Retinal pigment epithelial cell (primary cell): ENCODE measurements around the gene DOCK2.

Experiments
- DNase-seq: peaks from one replicate; pipeline ENCODE4 v3.0.0-alpha.2; 2010; ENCODE audit warnings: low read depth
- H3K4me3 ChIP-seq: 2 replicates; pipeline ENCODE4 v1.5.1; 2011; ENCODE audit warnings: mild to moderate bottlenecking, low read length, control low read depth, moderate library complexity
- TF ChIP-seq, protein P1 (sequence below): conservative IDR thresholded peaks from 2 replicates; pipeline ENCODE4 v1.5.1; 2011; ENCODE audit warnings: low read depth, low read length, control low read depth, inconsistent platforms

DOCK2 gene

GRCh38 chr5:169941542-169941941 lies 304.5 kb downstream of the DOCK2 start:
- TF ChIP-seq, protein P1, sequence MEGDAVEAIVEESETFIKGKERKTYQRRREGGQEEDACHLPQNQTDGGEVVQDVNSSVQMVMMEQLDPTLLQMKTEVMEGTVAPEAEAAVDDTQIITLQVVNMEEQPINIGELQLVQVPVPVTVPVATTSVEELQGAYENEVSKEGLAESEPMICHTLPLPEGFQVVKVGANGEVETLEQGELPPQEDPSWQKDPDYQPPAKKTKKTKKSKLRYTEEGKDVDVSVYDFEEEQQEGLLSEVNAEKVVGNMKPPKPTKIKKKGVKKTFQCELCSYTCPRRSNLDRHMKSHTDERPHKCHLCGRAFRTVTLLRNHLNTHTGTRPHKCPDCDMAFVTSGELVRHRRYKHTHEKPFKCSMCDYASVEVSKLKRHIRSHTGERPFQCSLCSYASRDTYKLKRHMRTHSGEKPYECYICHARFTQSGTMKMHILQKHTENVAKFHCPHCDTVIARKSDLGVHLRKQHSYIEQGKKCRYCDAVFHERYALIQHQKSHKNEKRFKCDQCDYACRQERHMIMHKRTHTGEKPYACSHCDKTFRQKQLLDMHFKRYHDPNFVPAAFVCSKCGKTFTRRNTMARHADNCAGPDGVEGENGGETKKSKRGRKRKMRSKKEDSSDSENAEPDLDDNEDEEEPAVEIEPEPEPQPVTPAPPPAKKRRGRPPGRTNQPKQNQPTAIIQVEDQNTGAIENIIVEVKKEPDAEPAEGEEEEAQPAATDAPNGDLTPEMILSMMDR, result no peak

DNA sequence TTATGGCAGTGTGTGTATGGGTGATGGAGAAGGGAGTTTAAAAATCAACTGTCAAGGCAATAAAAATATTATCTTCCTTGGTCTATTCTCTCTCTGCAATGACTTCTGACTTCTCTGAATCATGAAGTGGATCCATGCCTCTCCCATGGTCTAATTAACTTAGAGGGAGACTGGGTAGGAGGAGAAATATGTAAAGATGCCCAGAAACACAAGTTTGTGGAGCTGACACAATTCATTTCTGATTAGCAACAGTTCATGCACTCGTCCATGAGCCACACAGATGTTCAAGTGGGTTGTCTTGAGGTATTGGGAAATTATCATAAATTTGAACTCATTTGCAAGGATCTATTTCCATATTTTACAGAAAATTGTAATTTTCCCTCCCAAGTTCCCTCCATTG lies 305.1 kb downstream of the DOCK2 start:
- TF ChIP-seq, protein P1, result no peak
- DNase-seq, result no peak

More at GRCh38 chr5:169941542-169941941, 304.5 kb downstream of the DOCK2 start:
- H3K4me3 ChIP-seq, result no peak overlapping the region
- DNase-seq, result no peak

DNA sequence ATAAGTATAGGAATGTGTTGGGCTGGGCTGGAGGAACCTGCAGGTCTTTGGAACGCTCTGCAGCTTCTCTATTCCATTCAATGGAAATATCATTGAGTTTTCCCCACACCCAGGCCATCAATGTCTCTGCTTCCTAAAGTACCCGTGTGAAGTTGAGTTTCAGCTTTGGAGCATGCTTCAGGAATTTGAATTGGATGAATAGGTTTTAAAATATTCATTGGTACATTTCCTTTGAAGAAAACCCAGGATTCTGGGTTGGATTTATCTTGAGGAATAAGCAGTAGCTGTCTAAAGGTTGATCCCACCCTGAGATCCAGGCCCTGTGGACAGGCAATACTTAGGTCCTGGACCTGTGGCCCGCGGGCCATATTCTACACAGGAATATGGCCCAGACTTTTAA lies 306.0 kb downstream of the DOCK2 start:
- no peak overlapping the region for H3K4me3 ChIP-seq
- TF ChIP-seq, protein P1, result no peak
- no peak for DNase-seq

More for the DNA sequence above, 305.1 kb downstream of the DOCK2 start:
- no peak overlapping the region for H3K4me3 ChIP-seq

- TF ChIP-seq, protein P1, result no peak
- DNase-seq, result no peak
- H3K4me3 ChIP-seq, result no peak overlapping the region
These were observed 307.0 kb downstream of the DOCK2 start for GRCh38 chr5:169944115-169944514.

DNA sequence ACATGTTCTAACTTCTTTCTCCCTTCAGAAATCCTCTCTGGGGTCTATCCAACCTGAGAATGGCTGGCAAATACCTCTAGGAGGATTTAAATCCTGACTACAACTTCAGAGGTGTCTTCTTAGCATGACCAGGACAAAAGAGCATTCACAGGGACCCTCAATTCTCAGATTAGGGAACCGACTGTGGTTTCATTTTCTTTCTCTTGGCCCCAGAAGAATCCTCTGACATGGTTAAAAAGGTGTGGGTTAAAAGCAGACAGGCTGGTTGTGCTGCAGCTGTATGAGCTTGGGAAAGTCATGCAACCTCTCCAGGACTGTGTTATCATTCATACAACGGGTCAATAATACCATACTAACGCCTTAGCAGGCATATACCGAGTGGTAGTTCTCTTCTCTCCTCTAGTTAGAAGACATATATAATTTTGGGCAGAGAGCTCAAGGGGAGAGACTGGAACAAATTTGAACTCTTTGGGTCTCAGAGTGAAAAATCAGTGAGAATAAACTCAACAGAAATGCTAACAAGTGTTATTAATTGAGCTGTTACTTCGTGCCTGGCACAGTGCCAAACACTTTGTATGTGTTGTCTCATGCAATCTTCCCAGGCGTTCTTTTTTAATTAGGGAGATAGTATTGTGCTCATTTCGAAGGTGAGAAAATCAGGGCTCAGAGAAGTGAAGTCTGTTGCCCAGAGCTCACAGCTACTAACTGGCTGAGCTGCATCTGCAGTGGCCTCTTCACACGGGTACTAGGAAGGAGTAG lies 308.0 kb downstream of the DOCK2 start:
- no peak overlapping the region for H3K4me3 ChIP-seq
- DNase-seq, result no peak
- TF ChIP-seq, protein P1, result no peak

- DNase-seq, result peak; percentile 56
- no peak overlapping the region for H3K4me3 ChIP-seq
- TF ChIP-seq, protein P1, result no peak
These were observed 308.8 kb downstream of the DOCK2 start for GRCh38 chr5:169945831-169946261.

- H3K4me3 ChIP-seq, result no peak overlapping the region
- no peak for DNase-seq
- TF ChIP-seq, protein P1, result no peak
These were observed 309.7 kb downstream of the DOCK2 start for GRCh38 chr5:169946743-169947295.
